T-cell (primary cell): ENCODE measurements around the gene SCN8A. TPM values are rescaled to one million over a fixed set of nuclear protein-coding genes. Genes with fewer than 3 reads are reported as not detected.
"Not testable (repeated sequence)": the region's sequence is repeated elsewhere in the genome, so short reads cannot be mapped to it uniquely, and the experiment has no call there.

ENCODE experiments used
- ATAC-seq, 4 experiments: fragments of 200-7000 bp in 3 of 4; fragments of 150-1000 bp in 1 of 4; cut with Tn5 transposase; replicated peaks in 1 of 4; 1 replicate in 3 of 4; 2 replicates in 1 of 4; pipeline ENCODE4 v1.10.0; 2021; ENCODE audit warnings: moderate library complexity in 3 of 4, mild to moderate bottlenecking in 2 of 4, moderate number of reproducible peaks in 1 of 4
- CTCF ChIA-PET, 2 donors: fragments of 300-600 bp; sonication (Branson Sonifier 250); formaldehyde crosslinking; loops; one replicate each; lab custom pipeline; 2022; ENCODE audit warnings: antibody characterized with exemption in 2 of 2; lab: Charles Lee
- POLR2A ChIA-PET, 2 donors: fragments of 300-600 bp; sonication (Branson Sonifier 250); formaldehyde crosslinking; loops; one replicate each; lab custom pipeline; 2022; ENCODE audit warnings: antibody characterized with exemption in 2 of 2; lab: Charles Lee
- DNase-seq, 35 experiments: peaks; one replicate each; pipeline versions ENCODE4 v3.0.0 to v3.0.0-alpha.2; 2013 to 2023
- H3K27ac ChIP-seq: one replicate; pipeline ENCODE4 v1.5.1; 2013; ENCODE audit warnings: low read length
- H3K27me3 ChIP-seq, 2 experiments: replicated peaks in 1 of 2; 1 replicate in 1 of 2; 2 replicates in 1 of 2; pipeline versions ENCODE4 v1.6.1 to v1.7.0; 2013; ENCODE audit warnings: low read length in 1 of 2, mixed read lengths in 1 of 2; ENCODE audit not compliant: control insufficient read depth in 2 of 2, insufficient read depth in 2 of 2; ENCODE audit errors: extremely low read depth in 1 of 2
- H3K36me3 ChIP-seq, 2 donors: 1 replicate in 1 of 2; 2 replicates in 1 of 2; pipeline versions ENCODE4 v1.6.1 to v1.7.0; 2013; ENCODE audit warnings: low read length in 1 of 2; ENCODE audit not compliant: control insufficient read depth in 2 of 2, insufficient read depth in 1 of 2; ENCODE audit errors: extremely low read depth in 1 of 2
- H3K4me1 ChIP-seq, 2 experiments: 1 replicate in 1 of 2; 2 replicates in 1 of 2; pipeline versions ENCODE4 v1.6.1 to v1.7.0; 2013; ENCODE audit warnings: low read length in 2 of 2, mixed read lengths in 1 of 2; ENCODE audit not compliant: insufficient read depth in 2 of 2, control insufficient read depth in 1 of 2; ENCODE audit errors: extremely low read depth in 1 of 2
- H3K4me3 ChIP-seq, 2 donors: 1 replicate in 1 of 2; 2 replicates in 1 of 2; pipeline versions ENCODE4 v1.5.1 to v1.7.0; 2013; ENCODE audit warnings: mild to moderate bottlenecking in 2 of 2, low read length in 1 of 2, moderate library complexity in 1 of 2; ENCODE audit not compliant: control insufficient read depth in 1 of 2; ENCODE audit errors: extremely low read depth in 1 of 2
- H3K9me3 ChIP-seq: 2 replicates; pipeline ENCODE4 v1.7.0; 2013
- H3K27ac Mint-ChIP-seq, 2 donors: one replicate each; pipeline ENCODE4 v1.8.0; 2020 to 2021; ENCODE audit warnings: mild to moderate bottlenecking in 2 of 2, mixed read lengths in 2 of 2
- H3K27me3 Mint-ChIP-seq, 2 donors: one replicate each; pipeline ENCODE4 v1.8.0; 2021 to 2022; ENCODE audit warnings: mixed read lengths in 2 of 2
- H3K36me3 Mint-ChIP-seq: one replicate; pipeline ENCODE4 v1.8.0; 2021; ENCODE audit warnings: mixed read lengths
- H3K4me1 Mint-ChIP-seq, 3 donors: one replicate each; pipeline ENCODE4 v1.8.0; 2020 to 2022; ENCODE audit warnings: mixed read lengths in 3 of 3, mild to moderate bottlenecking in 1 of 3
- H3K4me3 Mint-ChIP-seq, 3 donors: one replicate each; pipeline ENCODE4 v1.8.0; 2020 to 2022; ENCODE audit warnings: mild to moderate bottlenecking in 3 of 3, mixed read lengths in 3 of 3, moderate library complexity in 3 of 3
- H3K9me3 Mint-ChIP-seq, 3 donors: one replicate each; pipeline ENCODE4 v1.8.0; 2020 to 2022; ENCODE audit warnings: mixed read lengths in 3 of 3
- WGBS: methylation state at CpG from one replicate; pipeline ENCODE4 v1.1.5; 2013; ENCODE audit warnings: missing lambda C conversion rate; ENCODE audit not compliant: insufficient coverage; 5-methylcytosine and 5-hydroxymethylcytosine counted together
- total RNA-seq, 35 experiments: library from RNA in 6 of 35; stranded (reverse) in 6 of 35; fragments of 120-200 nt in 1 of 35; gene quantifications; one replicate each; pipeline versions ENCODE4 v1.2.1 to v1.2.4 and lab custom pipeline; 2013 to 2026

The SCN8A gene
- total RNA-seq, 5 donors from 2014 or later (not counting 1 experiment from before 2014, with no cell fraction given) = 0.41 to 1.0 (median 0.53) TPM

GRCh38 chr12:51593539-51593938, 2.5 kb downstream of the SCN8A start:
- ChIA-PET CTCF (no interaction called here), POLR2A (no interaction called here)
- no peaks in the 10 kb centered on the region for H3K9me3 Mint-ChIP-seq
- peak overlapping the region in 1 of 2 donors; percentile 19 for H3K27ac Mint-ChIP-seq
- H3K27me3 ChIP-seq = peaks cover 3 to 17% of the 10 kb centered on the region in 2 experiments
- DNase-seq = peak in 18 of 35 experiments; percentile 3 to 51 (median 14)
- no CpG with 5 or more reads among the region's 5 CpGs for WGBS
- H3K36me3 ChIP-seq = no peaks in the 10 kb centered on the region
- H3K4me3 ChIP-seq = no peak overlapping the region
- peaks cover 45 to 56% of the 10 kb centered on the region in 2 donors for H3K27me3 Mint-ChIP-seq
- H3K36me3 Mint-ChIP-seq = no peaks in the 10 kb centered on the region
- peaks cover 13 to 23% (median 17%) of the 10 kb centered on the region in 3 donors for H3K4me1 Mint-ChIP-seq
- H3K4me3 Mint-ChIP-seq = no peak overlapping the region
- H3K4me1 ChIP-seq = peaks cover 11 to 15% of the 10 kb centered on the region in 2 experiments
- H3K9me3 ChIP-seq = no peaks in the 10 kb centered on the region
- H3K27ac ChIP-seq = no peak overlapping the region
- ATAC-seq = no peak

GRCh38 chr12:51598156-51598555, 7.1 kb downstream of the SCN8A start:
- H3K9me3 Mint-ChIP-seq = no peaks in the 10 kb centered on the region
- no peak overlapping the region for H3K4me3 Mint-ChIP-seq
- ATAC-seq = no peak
- Histone ChIP-seq H3K4me3 (no peak overlapping the region), H3K4me1 (no peaks in the 10 kb centered on the region), H3K9me3 (no peaks in the 10 kb centered on the region), H3K27ac (no peak overlapping the region), H3K36me3 (no peaks in the 10 kb centered on the region), H3K27me3 (no peaks in the 10 kb centered on the region)
- H3K4me1 Mint-ChIP-seq = peaks cover 0 to under 1% (median 0%) of the 10 kb centered on the region in 3 donors
- ChIA-PET CTCF (no interaction called here), POLR2A (no interaction called here)
- WGBS = no CpG with 5 or more reads among the region's 4 CpGs
- H3K36me3 Mint-ChIP-seq = no peaks in the 10 kb centered on the region
- no peak overlapping the region for H3K27ac Mint-ChIP-seq
- H3K27me3 Mint-ChIP-seq = peaks cover 27 to 30% of the 10 kb centered on the region in 2 donors
- no peak for DNase-seq

- Mint-ChIP-seq H3K27ac (no peak overlapping the region), H3K36me3 (no peaks in the 10 kb centered on the region), H3K4me1 (no peaks in the 10 kb centered on the region), H3K9me3 (no peaks in the 10 kb centered on the region), H3K27me3 (peaks cover 23 to 25% of the 10 kb centered on the region in 2 donors), H3K4me3 (no peak overlapping the region)
- no peaks in the 10 kb centered on the region for H3K36me3 ChIP-seq
- DNase-seq (no peak), ATAC-seq (no peak)
- no peaks in the 10 kb centered on the region for H3K4me1 ChIP-seq
- H3K27ac ChIP-seq = no peak overlapping the region
- no peaks in the 10 kb centered on the region for H3K9me3 ChIP-seq
- H3K4me3 ChIP-seq = no peak overlapping the region
- H3K27me3 ChIP-seq = no peaks in the 10 kb centered on the region
- CTCF ChIA-PET = no interaction called here
- POLR2A ChIA-PET = no interaction called here
- 100% methylated on average over 1 of the region's 1 CpG for WGBS
Observed at GRCh38 chr12:51600721-51601120, 9.7 kb downstream of the SCN8A start.

- Mint-ChIP-seq H3K9me3 (no peaks in the 10 kb centered on the region), H3K4me1 (no peaks in the 10 kb centered on the region), H3K27ac (no peak overlapping the region), H3K27me3 (peaks cover 21 to 22% of the 10 kb centered on the region in 2 donors), H3K36me3 (no peaks in the 10 kb centered on the region), H3K4me3 (no peak overlapping the region)
- Histone ChIP-seq H3K9me3 (no peaks in the 10 kb centered on the region), H3K36me3 (no peaks in the 10 kb centered on the region), H3K4me3 (no peak overlapping the region), H3K4me1 (no peaks in the 10 kb centered on the region), H3K27ac (no peak overlapping the region), H3K27me3 (no peaks in the 10 kb centered on the region)
- no peak for DNase-seq
- ChIA-PET CTCF (no interaction called here), POLR2A (no interaction called here)
- no peak for ATAC-seq
Observed at GRCh38 chr12:51601241-51601640, 10.2 kb downstream of the SCN8A start.

- CTCF ChIA-PET, H3K4me1 ChIP-seq, H3K27me3 ChIP-seq, H3K36me3 Mint-ChIP-seq, DNase-seq, ATAC-seq, H3K36me3 ChIP-seq, POLR2A ChIA-PET, H3K4me3 Mint-ChIP-seq, H3K27ac Mint-ChIP-seq, H3K4me3 ChIP-seq, H3K9me3 ChIP-seq, H3K27ac ChIP-seq, H3K9me3 Mint-ChIP-seq: not testable (repeated sequence)
- no CpG with 5 or more reads among the region's 1 CpG for WGBS
- H3K27me3 Mint-ChIP-seq = peaks cover 10 to 21% of the 10 kb centered on the region in 2 donors
- peaks cover 9 to 13% (median 13%) of the 10 kb centered on the region in 3 donors for H3K4me1 Mint-ChIP-seq
Observed at GRCh38 chr12:51605896-51606295, 14.9 kb downstream of the SCN8A start.

- H3K4me3 ChIP-seq, H3K9me3 ChIP-seq, H3K27ac ChIP-seq, H3K27me3 ChIP-seq, H3K4me3 Mint-ChIP-seq, CTCF ChIA-PET, H3K27ac Mint-ChIP-seq, H3K36me3 Mint-ChIP-seq, POLR2A ChIA-PET, H3K9me3 Mint-ChIP-seq, H3K4me1 ChIP-seq, DNase-seq, ATAC-seq, H3K36me3 ChIP-seq: not testable (repeated sequence)
- peaks cover 9 to 13% (median 13%) of the 10 kb centered on the region in 3 donors for H3K4me1 Mint-ChIP-seq
- H3K27me3 Mint-ChIP-seq = peaks cover 10 to 24% of the 10 kb centered on the region in 2 donors
- WGBS = 100% methylated on average over 1 of the region's 2 CpGs
Observed at GRCh38 chr12:51607197-51607596, 16.2 kb downstream of the SCN8A start.

- peaks cover 0 to 10% of the 10 kb centered on the region in 2 experiments for H3K27me3 ChIP-seq
- DNase-seq (no peak), ATAC-seq (no peak)
- Mint-ChIP-seq H3K27ac (no peak overlapping the region), H3K4me1 (no peaks in the 10 kb centered on the region), H3K9me3 (peaks cover 4 to 11% (median 6%) of the 10 kb centered on the region in 3 donors), H3K36me3 (peaks cover 9% of the 10 kb centered on the region), H3K4me3 (no peak overlapping the region), H3K27me3 (peaks cover 8 to 16% of the 10 kb centered on the region in 2 donors)
- no peaks in the 10 kb centered on the region for H3K9me3 ChIP-seq
- ChIA-PET POLR2A (no interaction called here), CTCF (interaction anchor here in 1 of 2 donors (0.8 kb wide), 1 partner anchor 10 kb away, joined by 4 read pairs; no protein-coding TSS in a partner anchor)
- no peak overlapping the region for H3K27ac ChIP-seq
- no CpG with 5 or more reads among the region's 4 CpGs for WGBS
- no peaks in the 10 kb centered on the region for H3K4me1 ChIP-seq
- H3K36me3 ChIP-seq = no peaks in the 10 kb centered on the region
- no peak overlapping the region for H3K4me3 ChIP-seq
Observed at GRCh38 chr12:51620448-51620847, 29.4 kb downstream of the SCN8A start.
